ENCODE results near the gene TMEM171. TPM values are rescaled to one million over a fixed set of nuclear protein-coding genes. Genes with fewer than 3 reads are reported as not detected.

The TMEM171 gene
- total RNA-seq, 4 donors from 2014 or later = 22.3 to 74.6 (median 50.4) TPM

- DNase-seq = no peak
- Histone ChIP-seq H3K4me3 (replicated peaks in 1 of 3) (no peak overlapping the region), H3K4me1 (peaks cover 12 to 15% of the 10 kb centered on the region in 2 donors), H3K27ac (no peak overlapping the region), H3K9me3 (no peaks in the 10 kb centered on the region), H3K36me3 (peaks cover 0 to 13% of the 10 kb centered on the region in 2 donors), H3K27me3 (no peaks in the 10 kb centered on the region)
- intact Hi-C loops (cut with DNase I) = no loop called here
- WGBS, 2 donors = 83 to 90% methylated on average over 3 of the region's 3 CpGs
- TF ChIP-seq POLR2A (IDR thresholded peaks at IDR 0.05) (no peak), CTCF (IDR thresholded peaks at IDR 0.05) (no peak)
Measured at GRCh38 chr5:73131711-73132425, 11.5 kb downstream of the TMEM171 start.

GRCh38 chr5:73132759-73133158, 12.4 kb downstream of the TMEM171 start:
- Histone ChIP-seq H3K27ac (no peak overlapping the region), H3K4me1 (peaks cover 15 to 24% of the 10 kb centered on the region in 2 donors), H3K27me3 (no peaks in the 10 kb centered on the region), H3K9me3 (no peaks in the 10 kb centered on the region), H3K4me3 (replicated peaks in 1 of 3) (no peak overlapping the region), H3K36me3 (peaks cover 0 to 13% of the 10 kb centered on the region in 2 donors)
- 92 to 94% methylated on average over 2 of the region's 2 CpGs for WGBS, 2 donors
- intact Hi-C loops (cut with DNase I) = no loop called here
- DNase-seq = no peak
- TF ChIP-seq POLR2A (IDR thresholded peaks at IDR 0.05) (no peak), CTCF (IDR thresholded peaks at IDR 0.05) (no peak)

GRCh38 chr5:73135021-73135420, 14.6 kb downstream of the TMEM171 start:
- Histone ChIP-seq H3K4me1 (peaks cover 15 to 26% of the 10 kb centered on the region in 2 donors), H3K27me3 (no peaks in the 10 kb centered on the region), H3K4me3 (replicated peaks in 1 of 3) (no peak overlapping the region), H3K27ac (peak overlapping the region; percentile 20 to 76 (median 75)), H3K36me3 (no peaks in the 10 kb centered on the region), H3K9me3 (no peaks in the 10 kb centered on the region)
- intact Hi-C loops (cut with DNase I) = no loop called here
- no peak for DNase-seq
- TF ChIP-seq POLR2A (IDR thresholded peaks at IDR 0.05) (no peak), CTCF (IDR thresholded peaks at IDR 0.05) (no peak)
- 96 to 100% methylated on average over 3 of the region's 3 CpGs for WGBS, 2 donors

GRCh38 chr5:73135429-73136054, 15.2 kb downstream of the TMEM171 start:
- DNase-seq = peak in 1 of 2 donors; percentile 35
- intact Hi-C loops (cut with DNase I) = no loop called here
- H3K9me3 ChIP-seq = no peaks in the 10 kb centered on the region
- no peaks in the 10 kb centered on the region for H3K27me3 ChIP-seq
- H3K4me1 ChIP-seq = peaks cover 15 to 26% of the 10 kb centered on the region in 2 donors
- peak in 3 of 6 experiments; percentile 44 to 56 (median 46) for TF ChIP-seq CTCF (IDR thresholded peaks at IDR 0.05)
- no peak for TF ChIP-seq POLR2A (IDR thresholded peaks at IDR 0.05)
- H3K27ac ChIP-seq = peak overlapping the region; percentile 20 to 76 (median 75)
- no peaks in the 10 kb centered on the region for H3K36me3 ChIP-seq
- H3K4me3 ChIP-seq (replicated peaks in 1 of 3) = no peak overlapping the region
- 50 to 72% methylated on average over 5 to 6 of the region's 6 CpGs for WGBS, 2 donors

- peaks cover 15 to 26% of the 10 kb centered on the region in 2 donors for H3K4me1 ChIP-seq
- no peak overlapping the region for H3K4me3 ChIP-seq (replicated peaks in 1 of 3)
- TF ChIP-seq POLR2A (IDR thresholded peaks at IDR 0.05) (no peak), CTCF (IDR thresholded peaks at IDR 0.05) (no peak)
- H3K27ac ChIP-seq = peak overlapping the region; percentile 67 to 76 (median 75)
- no peaks in the 10 kb centered on the region for H3K36me3 ChIP-seq
- 17 to 25% methylated on average over 14 to 15 of the region's 15 CpGs for WGBS, 2 donors
- no peaks in the 10 kb centered on the region for H3K27me3 ChIP-seq
- intact Hi-C loops (cut with DNase I) = no loop called here
- DNase-seq = peak; percentile 72 to 81
- no peaks in the 10 kb centered on the region for H3K9me3 ChIP-seq
Measured at GRCh38 chr5:73136055-73136562, 15.7 kb downstream of the TMEM171 start.
